Left ventricle myocardium superior (tissue), 1 donor: Measurements from ENCODE around the gene PCLAF. TPM values are rescaled to one million over a fixed set of nuclear protein-coding genes. Genes with fewer than 3 reads are reported as not detected.
"Not testable (repeated sequence)": the region's sequence is repeated elsewhere in the genome, so short reads cannot be mapped to it uniquely, and the experiment has no call there.

Experiments used
- ATAC-seq: fragments of 200-7000 bp; cut with Tn5 transposase; one replicate; pipeline ENCODE4 v1.9.1; 2020; ENCODE audit warnings: mild to moderate bottlenecking, moderate library complexity
- DNase-seq: peaks from one replicate; pipeline ENCODE4 v3.0.0-alpha.2; 2020
- intact Hi-C: fragments of 100-400 bp; cut with micrococcal nuclease; formaldehyde crosslinking; loops from one replicate; pipeline ENCODE4 v1.11.0; 2022
- long read RNA-seq: library from polyadenylated mRNA; unstranded; transcript quantifications from one replicate; pipeline ENCODE4 v2.0.0, GENCODE V29; 2021
- total RNA-seq: library from RNA; stranded (reverse); fragmentation: NEBNext Ultra II Directional; extraction: Animal tissue kit (Norgen Biotek cat#: 25700); gene quantifications from one replicate; pipeline ENCODE4 v1.2.1, GENCODE V29; 2021
- donor health status: DM: no; HTN: yes; CAD: no; lungs with severe emphysema.

Gene PCLAF, protein sequence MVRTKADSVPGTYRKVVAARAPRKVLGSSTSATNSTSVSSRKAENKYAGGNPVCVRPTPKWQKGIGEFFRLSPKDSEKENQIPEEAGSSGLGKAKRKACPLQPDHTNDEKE
- total RNA-seq = 0.20 TPM
- long read RNA-seq, partial matches to known transcripts = 0 of 4 reads
- long read RNA-seq, other reads (novel, unspliced or antisense) = 0 of 4 reads

DNA sequence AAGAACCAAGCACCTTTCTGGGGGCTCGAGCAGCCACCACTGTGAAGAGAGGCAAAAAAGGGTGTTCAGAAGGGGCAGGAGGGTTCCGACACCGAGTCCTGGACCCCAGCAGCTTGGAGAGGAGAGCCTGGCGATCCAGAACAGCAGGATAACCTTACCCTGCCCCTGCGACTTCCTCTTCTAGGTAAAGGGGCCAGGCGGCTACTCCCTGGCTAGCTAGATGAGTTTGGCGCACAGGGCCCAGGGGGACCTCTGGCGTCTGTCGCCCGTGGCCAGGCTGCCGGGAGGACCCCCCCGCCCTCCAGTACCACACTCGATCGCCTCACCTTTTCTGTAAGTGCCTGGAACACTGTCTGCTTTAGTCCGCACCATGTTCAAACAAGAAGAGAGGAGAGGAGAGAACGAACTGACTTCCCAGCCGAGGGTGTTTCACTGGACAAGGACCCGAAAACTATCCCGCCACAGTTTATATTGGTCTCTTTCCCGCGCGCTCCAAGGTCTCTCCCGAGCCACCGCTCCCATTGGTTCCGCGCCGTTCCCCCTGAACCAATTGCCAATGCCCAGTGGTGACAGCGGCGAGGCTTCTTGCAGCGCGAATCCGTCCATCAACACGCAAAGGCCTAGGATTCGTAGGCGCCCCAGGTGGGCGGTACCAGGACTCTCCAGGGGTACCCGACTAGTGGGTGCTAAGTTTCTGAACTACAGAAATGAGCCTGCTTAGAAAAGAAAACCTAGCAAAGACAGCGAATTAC is at the start of gene PCLAF:
Gene PCLAF, minus strand, starts transcription at position 442 of the 752 bp plus-strand sequence. Its CDS starts 70 bp downstream, at position 372.
- DNase-seq = peak; percentile 96
- intact Hi-C loops = no loop called here
- ATAC-seq = peak; percentile 100

DNA sequence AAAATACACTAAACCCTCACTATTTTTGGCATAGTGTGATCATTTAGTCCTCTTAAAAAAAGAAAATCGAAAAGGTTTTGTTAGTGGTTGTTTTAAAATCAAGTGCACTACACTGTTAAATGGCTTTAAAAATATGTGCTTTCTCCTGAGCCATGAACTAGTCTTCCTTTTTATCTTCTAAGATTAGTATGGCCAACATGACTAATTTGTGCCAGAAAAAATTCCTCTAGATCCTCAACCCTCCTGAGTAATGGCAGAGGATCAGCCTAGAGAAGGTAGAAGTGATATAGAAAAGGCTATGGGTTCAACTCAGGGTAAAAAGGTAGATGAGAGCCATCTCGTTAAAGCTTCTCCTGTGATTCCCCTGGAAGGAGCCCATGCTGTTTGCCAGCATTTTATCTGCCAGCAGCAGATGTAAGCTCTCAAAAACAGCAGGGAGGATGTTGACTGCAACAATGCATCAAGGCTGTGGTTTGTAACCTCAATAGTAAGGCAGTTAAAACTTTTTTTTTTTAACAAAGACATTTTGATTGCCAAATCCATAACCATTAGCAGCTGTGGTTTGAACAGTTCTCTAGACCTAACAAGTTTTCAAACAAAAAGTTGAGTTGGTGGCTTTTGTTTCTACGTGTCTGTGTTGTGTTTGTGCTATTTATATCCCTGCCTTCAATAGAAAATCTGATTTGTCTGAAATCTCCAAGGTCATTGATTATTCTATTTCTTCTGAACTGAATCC is 48.9 kb upstream of the PCLAF start:
- DNase-seq (no peak), ATAC-seq (peak; percentile 89)
- intact Hi-C loops = no loop called here

DNA sequence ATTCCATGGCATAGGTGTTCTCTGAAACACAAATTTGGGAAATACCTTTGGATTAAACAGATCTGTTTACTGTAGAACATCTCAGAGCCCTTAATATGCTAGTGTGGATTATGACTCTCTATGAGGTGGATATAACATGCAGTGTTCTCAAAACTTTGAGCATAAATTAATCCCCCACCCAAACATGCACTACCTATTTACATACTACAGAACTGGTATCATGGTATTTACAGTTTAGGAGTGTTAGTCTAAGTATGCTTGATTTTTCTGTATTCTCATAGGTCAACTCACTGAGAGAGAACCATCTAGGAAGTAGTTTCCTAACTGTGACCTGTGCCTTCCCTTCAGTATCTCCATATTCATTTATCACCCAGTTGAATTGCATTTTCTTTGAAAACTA is 48.2 kb upstream of the PCLAF start:
- intact Hi-C loops = no loop called here
- ATAC-seq (no peak), DNase-seq (no peak)

DNA sequence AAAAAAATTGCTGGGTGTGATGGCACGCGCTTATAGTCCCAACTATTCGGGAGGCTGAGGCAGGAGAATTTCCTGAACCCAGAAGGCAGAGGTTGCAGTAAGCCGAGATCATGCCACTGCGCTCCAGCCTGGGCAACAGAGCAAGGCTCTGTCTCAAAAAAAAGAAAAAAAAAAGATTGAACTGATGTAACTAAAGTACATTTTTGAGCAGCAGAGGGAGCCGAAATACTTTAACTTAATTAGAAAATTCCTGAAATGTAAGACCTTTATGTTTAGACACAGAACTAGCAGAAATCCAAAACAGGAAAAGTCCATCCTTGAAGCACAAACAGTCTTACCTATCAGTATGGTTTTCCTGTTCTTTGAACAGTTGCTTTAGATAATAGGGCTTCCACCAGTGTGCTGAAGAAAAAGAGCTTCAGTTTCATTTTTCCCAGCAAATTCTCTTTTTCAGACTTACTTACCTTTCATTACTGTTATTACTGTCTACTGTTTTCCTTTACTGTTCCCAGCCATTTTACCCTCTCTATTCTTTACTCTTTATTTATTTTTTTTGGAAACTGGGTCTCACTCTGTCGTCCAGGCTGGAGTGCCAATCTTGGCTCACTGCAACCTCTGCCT is 45.7 kb upstream of the PCLAF start:
- intact Hi-C loops = no loop called here
- ATAC-seq (no peak), DNase-seq (no peak)

DNA sequence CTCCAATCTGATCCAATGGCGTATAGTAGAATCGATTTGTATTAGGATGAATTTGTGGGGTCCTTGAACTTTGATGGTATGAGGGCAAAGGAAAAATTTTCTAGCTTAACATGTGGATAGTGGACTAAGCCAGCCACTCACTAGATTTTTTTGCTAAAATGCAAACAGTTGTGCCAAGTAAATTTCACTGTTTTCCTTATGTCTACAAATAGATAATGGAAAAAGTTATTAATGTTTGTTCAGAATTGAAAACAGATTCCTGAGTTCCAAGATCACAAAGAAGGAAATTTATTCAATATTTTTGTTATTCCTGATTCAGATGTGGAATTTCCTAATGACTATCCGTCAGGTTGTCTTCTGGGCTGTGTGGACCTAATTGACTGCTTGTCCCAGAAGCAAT is 44.0 kb upstream of the PCLAF start:
- intact Hi-C loops = no loop called here
- ATAC-seq (no peak), DNase-seq (no peak)

DNA sequence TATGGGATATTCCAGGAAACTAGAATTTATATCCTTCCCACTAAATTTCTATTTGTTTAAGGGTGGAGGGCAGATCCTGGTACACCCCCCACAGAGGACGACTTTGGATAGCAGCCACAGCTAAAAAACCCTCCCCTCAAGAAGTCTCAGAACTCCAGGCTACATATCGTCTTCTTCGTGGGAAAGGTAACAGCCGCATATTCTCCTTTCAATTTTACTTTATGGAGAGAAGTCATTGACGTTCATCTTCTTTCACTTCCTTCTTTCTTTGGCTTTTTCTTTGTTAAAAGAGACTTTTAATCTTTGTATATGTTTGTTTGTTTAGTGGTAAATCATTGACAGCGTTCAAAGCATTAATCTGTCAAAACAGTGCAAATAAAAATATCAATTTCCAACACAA is 42.7 kb upstream of the PCLAF start:
- DNase-seq (no peak), ATAC-seq (no peak)
- intact Hi-C loops = no loop called here

DNA sequence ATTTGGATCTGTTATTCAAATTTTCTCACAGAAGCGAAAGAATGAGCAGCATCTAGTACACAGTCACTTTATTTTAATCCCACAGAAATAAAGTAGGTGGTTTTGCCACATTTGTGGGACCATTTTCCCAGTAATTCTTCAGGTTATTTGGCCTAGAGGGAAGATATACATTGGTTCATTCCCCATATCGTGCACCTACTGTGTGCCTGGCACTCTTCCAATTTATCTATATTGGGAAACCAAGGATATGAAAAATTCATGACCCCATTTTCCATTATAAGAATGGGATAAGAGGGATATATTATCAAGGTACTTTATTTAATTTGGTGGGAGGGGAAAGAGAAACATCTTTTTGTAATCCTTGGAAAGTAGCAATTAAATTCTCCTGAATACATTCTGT is 41.5 kb upstream of the PCLAF start:
- intact Hi-C loops = no loop called here
- no peak for ATAC-seq

DNA sequence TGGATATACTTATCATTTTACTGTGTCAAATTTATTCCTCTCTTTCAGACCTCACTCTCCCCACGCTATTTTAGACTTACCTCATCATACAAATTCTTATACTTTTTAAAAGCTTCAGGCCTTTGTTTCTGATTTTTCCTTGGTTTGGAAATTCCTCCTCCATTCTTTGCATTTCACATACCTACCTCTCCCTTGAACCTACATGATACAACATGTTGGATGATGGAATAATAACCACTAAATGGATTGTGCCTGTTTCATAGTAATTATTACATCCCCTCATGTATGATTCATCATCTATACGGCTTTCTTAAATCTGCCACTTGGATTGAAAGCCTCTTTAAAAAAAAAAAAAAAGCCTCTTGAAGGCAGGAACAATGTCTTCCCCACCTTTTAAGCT is 31.0 kb upstream of the PCLAF start:
- DNase-seq (no peak), ATAC-seq (no peak)
- intact Hi-C loops = no loop called here

More for the DNA sequence above, 41.5 kb upstream of the PCLAF start:
- no peak for DNase-seq

DNA sequence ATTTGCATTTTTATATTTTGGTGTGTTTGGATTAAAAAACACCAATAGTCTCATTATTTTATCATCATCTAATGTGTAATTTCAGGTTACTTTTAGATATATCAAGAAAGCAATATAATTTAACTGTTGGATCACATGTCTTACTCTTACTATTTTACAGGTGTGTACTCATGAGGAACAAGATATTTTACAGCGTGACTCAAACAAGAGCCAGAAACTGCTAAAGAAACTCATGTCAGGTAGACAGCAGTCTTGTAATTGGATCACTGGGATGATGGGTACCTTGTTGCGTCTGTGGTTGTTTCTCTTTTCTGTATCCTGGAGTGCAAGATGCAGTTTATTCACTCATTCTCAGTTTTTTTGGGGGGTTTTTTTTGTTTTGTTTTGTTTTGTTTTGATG is 19.3 kb upstream of the PCLAF start:
- intact Hi-C loops = no loop called here

DNA sequence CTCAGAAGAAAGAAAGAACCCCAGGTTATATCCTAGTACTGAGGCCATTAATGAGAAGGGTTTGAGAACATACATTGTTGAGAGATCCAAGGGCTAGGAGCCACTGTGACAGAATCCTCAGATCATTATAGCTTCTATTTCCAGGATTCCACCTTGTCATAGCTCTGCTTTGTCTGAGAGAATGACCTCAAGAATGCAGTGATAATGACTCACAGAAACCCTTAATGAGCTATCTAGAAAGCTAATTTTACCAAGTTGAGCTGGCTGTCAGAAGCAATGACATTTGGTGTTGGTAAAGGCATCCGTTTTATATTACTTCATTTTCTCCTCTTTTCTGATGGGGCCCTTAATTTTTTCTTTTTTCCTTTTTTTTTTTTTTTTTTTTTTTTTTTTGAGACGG is 17.3 kb upstream of the PCLAF start:
- ATAC-seq (peak; percentile 61), DNase-seq (no peak)
- intact Hi-C loops = no loop called here

More for the DNA sequence above, 19.3 kb upstream of the PCLAF start:
- ATAC-seq = no peak
- no peak for DNase-seq

DNA sequence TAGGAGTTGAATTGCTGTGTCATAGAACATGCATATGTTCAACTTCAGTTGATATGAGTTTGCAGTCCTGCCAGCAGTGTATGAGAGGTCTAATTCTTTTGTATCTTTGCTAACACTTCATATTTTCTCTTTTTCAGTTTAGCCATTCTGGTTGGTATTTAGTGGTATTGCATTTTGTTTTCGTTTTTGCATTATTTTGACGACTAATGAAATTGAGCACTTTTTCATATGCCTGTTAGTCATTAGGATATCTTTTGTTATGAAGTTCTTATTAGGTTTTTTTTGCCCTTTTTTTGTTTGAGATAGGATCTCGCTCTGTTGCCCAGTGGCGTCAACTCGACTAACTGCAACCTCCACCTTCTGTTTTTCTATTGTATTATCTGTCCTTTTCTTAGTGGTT is 15.5 kb upstream of the PCLAF start:
- ATAC-seq = no peak
- no peak for DNase-seq
- intact Hi-C loops = no loop called here

DNA sequence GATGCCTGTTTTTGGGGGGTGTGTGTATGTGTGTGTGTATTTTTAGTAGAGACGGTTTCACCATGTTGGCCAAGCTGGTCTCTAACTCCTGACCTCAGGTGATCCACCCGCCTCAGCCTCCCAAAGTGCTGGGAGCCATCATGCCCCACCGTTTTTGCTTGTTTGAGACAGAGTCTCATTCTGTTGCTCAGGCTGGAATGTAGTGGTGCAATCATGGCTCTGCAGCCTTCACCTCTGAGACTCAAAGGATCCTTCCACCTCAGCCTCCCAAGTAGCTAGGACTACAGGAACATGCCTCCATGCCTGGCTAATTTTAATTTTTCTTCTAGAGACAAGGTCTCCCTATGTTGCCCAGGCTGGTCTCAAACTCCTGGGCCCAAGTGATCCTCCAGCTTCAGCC is 11.2 kb upstream of the PCLAF start:
- DNase-seq, ATAC-seq, intact Hi-C loops: not testable (repeated sequence)

DNA sequence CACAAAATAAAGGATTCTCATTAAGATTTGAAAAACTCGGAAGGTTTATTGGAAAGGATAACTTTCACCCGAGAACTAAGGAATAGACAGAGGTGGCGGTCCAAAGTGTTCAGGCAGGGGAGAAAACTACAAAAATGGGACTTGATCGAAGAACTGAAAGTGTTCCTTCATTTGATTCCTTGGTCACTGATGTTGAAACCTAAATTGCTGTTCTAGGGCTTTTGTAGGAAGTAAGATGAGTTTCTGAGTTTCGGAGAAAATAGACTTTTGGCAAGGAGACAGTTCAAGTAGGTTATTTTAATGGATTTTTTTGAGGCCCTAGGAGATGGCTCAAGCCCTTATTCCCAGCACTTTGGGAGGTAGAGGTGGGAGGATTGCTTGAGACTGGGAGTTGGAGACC is 7.8 kb upstream of the PCLAF start:
- no peak for ATAC-seq
- no peak for DNase-seq
- intact Hi-C loops = no loop called here

DNA sequence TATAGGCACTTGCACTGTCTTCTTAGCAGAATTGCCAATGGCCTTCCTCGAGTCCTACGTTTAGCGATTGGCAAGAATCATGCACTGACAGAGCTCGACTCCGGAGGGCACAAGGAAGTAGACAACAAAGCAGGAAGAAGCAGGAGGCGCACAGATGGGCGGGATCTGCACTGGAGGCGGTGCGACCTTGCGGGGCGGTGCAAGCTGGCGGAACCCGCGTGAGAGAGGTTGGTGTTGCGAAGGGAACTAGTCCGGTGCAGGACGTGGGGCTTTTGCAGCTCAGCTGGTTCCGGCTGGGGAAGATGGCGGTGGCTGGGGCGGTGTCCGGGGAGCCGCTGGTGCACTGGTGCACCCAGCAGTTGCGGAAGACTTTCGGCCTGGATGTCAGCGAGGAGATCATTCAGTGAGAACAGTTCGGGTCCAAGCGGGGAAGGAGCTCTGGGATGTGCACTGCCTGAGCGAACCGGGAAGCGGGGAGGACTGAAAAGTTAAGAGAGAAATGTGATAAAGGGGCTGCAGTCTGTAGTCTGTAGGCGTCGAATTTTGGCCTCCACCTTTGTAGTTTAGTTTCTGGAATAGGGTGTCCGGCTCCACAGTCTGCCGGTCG is 6.4 kb upstream of the PCLAF start, which contains the start of gene TRIP4:
Gene TRIP4, plus strand, starts transcription at position 275 of the 607 bp plus-strand sequence. Its CDS starts 28 bp downstream, at position 303.
- DNase-seq (peak; percentile 95), ATAC-seq (peak; percentile 100)
- intact Hi-C loops = no loop called here

DNA sequence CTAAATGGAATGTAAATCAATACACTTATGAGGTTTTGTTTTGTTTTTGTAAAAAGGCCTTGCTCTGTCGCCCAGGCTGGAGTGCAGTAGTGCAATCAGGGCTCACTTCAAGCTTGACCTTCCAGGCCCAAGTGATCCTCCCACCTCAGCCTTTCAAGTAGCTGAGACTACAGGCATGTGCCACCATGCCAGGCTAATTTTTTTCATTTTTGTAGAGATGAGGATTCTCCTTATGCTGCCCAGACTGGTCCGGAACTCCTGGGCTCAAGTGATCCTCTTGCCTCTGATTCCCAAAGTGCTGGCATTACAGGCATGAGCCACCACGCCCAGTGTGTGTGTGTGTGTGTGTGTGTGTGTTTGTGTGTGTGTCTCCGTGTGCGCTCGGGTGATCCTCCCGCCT is 5.0 kb upstream of the PCLAF start:
- DNase-seq = no peak
- ATAC-seq = no peak
- intact Hi-C loops = no loop called here

DNA sequence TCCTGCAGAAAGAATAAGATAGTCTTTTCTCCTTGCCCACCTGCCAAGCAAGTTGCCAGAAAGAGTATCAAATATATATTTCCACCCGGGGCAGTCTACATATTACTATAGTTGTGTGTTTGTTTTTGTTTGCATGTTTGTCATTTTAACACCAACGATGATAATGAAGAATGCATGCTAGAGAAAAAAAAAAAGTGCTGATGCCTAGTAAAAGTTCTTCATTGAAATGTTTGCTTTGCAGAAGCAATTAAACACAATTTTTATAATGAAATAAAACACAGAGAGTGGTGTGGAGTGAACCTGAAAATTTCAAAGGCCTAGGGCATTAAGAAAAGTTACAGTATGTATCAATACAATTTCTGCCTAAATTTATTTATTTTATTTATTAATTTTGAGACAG is 2.5 kb upstream of the PCLAF start:
- ATAC-seq = no peak
- intact Hi-C loops = no loop called here
- DNase-seq = no peak

DNA sequence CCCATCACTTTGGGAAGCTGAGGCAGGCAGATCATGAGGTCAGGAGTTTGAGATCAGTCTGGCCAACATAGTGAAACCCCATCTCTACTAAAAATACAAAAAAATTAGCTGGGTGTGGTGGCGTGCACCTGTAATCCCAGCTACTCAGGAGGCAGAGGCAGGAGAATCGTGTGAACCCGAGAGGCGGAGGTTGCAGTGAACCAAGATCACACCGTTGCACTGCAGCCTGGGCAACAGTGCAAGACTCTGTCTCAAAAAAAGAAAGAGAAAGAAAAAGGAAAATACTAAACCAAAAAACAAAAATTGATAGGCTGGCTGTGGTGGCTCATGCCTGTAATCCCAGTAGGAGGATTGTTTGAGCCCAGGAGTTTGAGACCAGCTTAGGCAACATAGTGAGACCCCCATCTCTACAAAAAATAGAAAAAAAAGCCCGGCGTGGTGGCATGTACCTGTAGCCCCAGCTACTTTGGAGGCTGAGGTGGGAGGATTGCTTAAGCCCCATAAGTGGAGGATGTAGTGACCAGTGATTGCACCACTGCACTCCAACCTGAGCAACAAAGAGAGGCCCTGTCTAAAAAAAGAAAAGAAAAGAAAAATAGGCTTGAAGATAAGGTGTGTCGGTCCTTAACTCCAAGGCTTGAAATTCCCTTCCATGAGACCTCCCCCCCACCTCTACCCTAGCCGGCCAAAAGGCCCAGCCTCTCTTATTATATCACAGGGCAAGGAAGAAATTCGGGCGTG is 941 bp downstream of the PCLAF start:
- ATAC-seq, DNase-seq, intact Hi-C loops: not testable (repeated sequence)

DNA sequence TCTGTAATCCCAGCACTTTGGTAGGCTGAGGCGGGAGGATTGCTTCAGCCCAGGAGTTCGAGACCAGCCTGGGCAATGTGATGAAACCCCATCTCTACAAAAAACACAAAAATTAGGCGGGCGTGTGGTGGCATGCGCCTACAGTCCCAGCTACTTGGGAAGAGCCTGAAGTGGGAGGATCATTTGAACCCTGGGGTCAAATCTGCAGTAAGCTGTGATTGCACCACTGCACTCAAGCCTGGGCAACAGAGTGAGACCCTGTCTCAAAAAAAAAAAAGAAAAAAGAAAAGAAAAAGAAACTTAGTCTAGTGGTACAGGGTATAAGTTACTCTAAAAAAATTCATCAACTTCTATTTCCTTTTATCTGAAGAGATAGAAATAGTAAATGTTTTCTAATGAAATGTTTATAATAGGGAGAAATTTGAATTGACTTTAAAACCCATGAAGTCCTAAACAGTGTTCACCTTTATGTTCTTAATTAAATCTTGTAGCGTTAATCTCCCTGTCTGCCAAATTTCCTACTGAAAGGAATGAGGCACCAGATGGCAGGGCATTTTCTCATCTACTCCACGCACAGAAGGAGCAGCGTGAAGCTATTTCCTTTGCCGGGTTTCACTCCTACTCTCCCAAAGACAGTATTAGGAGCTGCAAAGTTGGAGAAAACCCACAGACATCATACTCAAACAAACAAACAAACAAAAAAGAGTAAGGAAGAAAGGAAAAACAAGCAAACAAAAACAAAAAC is 1.9 kb downstream of the PCLAF start:
- ATAC-seq = no peak
- intact Hi-C loops = no loop called here
- no peak for DNase-seq
